ENCODE data around the gene TRAF5. TPM values are rescaled to one million over a fixed set of nuclear protein-coding genes. Genes with fewer than 3 reads are reported as not detected.

Gene TRAF5
- total RNA-seq, 2 experiments from 2014 or later = 40.6 to 42.5 TPM

DNA sequence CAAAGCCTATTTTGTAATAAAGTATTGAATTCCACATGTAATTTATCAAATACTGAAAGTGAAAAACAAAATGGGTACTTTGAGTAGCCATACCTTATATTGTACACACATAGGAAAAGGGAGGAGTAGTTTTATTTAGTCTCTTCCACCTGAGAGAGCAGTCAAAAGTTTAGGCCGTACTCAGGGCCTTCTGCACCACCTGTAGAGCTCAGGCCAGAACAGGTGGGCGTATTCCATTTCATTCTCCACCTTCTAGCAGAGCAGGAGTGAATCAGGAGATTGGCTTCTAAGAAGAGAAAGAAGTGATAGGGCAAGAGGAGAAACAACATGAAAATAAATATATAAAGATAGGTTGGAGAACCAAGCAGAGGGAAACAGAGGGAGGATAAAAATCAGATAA lies 44.0 kb downstream of the TRAF5 start:
- H3K27ac Mint-ChIP-seq = peak overlapping the region; percentile 62
- peaks cover 17% of the 10 kb centered on the region for H3K4me1 Mint-ChIP-seq (ENCODE audit: low read depth)
- no peak overlapping the region for H3K4me3 Mint-ChIP-seq
- no peaks in the 10 kb centered on the region for H3K9me3 Mint-ChIP-seq
- no peaks in the 10 kb centered on the region for H3K27me3 Mint-ChIP-seq
- peaks cover 35% of the 10 kb centered on the region for H3K36me3 Mint-ChIP-seq (ENCODE audit: low read depth)
- TF ChIP-seq, protein P1, sequence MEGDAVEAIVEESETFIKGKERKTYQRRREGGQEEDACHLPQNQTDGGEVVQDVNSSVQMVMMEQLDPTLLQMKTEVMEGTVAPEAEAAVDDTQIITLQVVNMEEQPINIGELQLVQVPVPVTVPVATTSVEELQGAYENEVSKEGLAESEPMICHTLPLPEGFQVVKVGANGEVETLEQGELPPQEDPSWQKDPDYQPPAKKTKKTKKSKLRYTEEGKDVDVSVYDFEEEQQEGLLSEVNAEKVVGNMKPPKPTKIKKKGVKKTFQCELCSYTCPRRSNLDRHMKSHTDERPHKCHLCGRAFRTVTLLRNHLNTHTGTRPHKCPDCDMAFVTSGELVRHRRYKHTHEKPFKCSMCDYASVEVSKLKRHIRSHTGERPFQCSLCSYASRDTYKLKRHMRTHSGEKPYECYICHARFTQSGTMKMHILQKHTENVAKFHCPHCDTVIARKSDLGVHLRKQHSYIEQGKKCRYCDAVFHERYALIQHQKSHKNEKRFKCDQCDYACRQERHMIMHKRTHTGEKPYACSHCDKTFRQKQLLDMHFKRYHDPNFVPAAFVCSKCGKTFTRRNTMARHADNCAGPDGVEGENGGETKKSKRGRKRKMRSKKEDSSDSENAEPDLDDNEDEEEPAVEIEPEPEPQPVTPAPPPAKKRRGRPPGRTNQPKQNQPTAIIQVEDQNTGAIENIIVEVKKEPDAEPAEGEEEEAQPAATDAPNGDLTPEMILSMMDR (IDR thresholded peaks at IDR 0.05) = no peak
- ATAC-seq = no peak
- ChIA-PET POLR2A (interaction anchor here (0.7 kb wide), 1 partner anchor 190 kb away, joined by 3 read pairs; no protein-coding TSS in a partner anchor), CTCF (interaction anchor here (1.3 kb wide), 1 partner anchor 19 kb away, joined by 3 read pairs; no protein-coding TSS in a partner anchor)
- no peak for DNase-seq
- intact Hi-C loops (cut with micrococcal nuclease) = no loop called here

DNA sequence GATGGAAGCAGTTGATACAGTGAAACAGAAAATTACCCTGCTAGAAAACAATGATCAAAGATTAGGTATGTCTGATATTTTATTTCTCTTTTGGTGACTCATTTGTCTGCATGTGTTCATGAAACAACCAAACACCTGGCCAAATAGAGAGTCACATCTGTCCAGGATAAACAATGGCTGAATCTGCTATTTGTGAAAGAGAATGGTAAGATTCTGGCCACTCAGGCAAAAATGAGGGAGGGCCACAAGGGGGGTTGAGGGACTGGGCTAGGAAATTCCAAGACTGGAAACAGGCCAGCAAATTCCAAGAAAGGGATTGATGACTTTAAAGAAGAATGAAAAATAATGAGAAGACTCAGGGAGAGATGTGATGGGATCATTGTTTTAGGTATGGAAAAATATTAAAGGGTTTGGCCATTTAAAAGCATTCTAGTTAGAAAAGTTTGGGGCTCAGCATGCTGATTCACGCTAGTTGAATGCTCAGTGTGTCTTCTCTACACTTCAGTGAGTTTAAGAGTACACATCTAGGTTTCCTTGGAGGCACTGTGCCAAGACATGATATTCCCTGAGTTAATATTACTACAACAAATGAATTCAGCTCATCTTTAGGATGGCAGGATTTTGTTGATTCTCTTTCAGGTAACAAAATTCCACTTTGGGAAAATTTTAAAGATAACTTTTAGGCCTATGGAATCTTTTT lies 44.9 kb downstream of the TRAF5 start:
- peak overlapping the region; percentile 71 for H3K27ac Mint-ChIP-seq
- TF ChIP-seq, protein P1 (IDR thresholded peaks at IDR 0.05) = no peak
- H3K27me3 Mint-ChIP-seq = no peaks in the 10 kb centered on the region
- H3K9me3 Mint-ChIP-seq = no peaks in the 10 kb centered on the region
- H3K36me3 Mint-ChIP-seq (ENCODE audit: low read depth) = peaks cover 37% of the 10 kb centered on the region
- DNase-seq (no peak), ATAC-seq (no peak)
- ChIA-PET POLR2A (no interaction called here), CTCF (interaction anchor here (0.9 to 1.3 kb wide), 2 partner anchors 20 to 143 kb away, joined by 3 to 4 read pairs; no protein-coding TSS in a partner anchor)
- intact Hi-C loops (cut with micrococcal nuclease) = no loop called here
- H3K4me1 Mint-ChIP-seq (ENCODE audit: low read depth) = peaks cover 22% of the 10 kb centered on the region
- H3K4me3 Mint-ChIP-seq = no peak overlapping the region

DNA sequence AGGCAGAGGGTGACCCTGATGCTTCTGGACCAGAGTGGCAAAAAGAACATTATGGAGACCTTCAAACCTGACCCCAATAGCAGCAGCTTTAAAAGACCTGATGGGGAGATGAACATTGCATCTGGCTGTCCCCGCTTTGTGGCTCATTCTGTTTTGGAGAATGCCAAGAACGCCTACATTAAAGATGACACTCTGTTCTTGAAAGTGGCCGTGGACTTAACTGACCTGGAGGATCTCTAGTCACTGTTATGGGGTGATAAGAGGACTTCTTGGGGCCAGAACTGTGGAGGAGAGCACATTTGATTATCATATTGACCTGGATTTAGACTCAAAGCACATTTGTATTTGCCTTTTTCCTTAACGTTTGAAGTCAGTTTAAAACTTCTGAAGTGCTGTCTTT lies 45.8 kb downstream of the TRAF5 start:
- CTCF ChIA-PET = interaction anchor here (0.9 kb wide), 1 partner anchor 142 kb away, joined by 4 read pairs; no protein-coding TSS in a partner anchor
- intact Hi-C loops (cut with micrococcal nuclease) = no loop called here
- H3K9me3 Mint-ChIP-seq = no peaks in the 10 kb centered on the region
- no peaks in the 10 kb centered on the region for H3K27me3 Mint-ChIP-seq
- DNase-seq = no peak
- H3K27ac Mint-ChIP-seq = peak overlapping the region; percentile 20
- POLR2A ChIA-PET = no interaction called here
- TF ChIP-seq, protein P1 (IDR thresholded peaks at IDR 0.05) = no peak
- H3K4me1 Mint-ChIP-seq (ENCODE audit: low read depth) = peaks cover 28% of the 10 kb centered on the region
- peaks cover 34% of the 10 kb centered on the region for H3K36me3 Mint-ChIP-seq (ENCODE audit: low read depth)
- no peak for ATAC-seq
- H3K4me3 Mint-ChIP-seq = no peak overlapping the region

DNA sequence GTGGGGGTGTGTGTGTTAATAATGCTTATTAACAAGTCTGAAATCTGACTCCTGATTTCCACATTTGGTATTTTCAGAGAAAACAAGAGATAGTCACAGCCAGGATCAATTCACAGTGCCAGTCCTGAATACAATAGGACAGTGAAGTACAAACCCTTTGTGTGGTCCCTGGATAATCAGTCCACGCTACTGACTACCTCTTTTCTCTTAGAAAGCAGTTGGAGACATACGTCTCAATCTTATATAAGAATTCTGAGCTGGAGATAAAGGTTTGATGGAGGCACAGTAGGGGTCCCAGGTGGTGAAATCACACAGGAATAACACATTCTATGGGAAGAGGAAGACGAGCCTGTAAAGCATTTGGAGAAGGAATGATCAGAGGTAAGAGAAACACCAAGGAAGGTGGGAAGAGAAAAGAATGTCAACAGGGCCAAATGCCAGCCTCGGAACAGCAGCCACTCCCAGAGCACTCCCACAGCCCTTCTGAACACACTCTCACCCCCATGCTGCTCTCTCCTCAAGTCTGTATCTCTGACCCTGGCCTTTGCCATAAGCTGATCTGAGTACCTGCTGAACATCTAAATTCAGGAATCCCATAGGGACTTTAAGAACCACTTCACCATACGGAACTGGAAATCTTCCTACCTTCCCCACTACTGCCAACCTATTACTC lies 48.6 kb downstream of the TRAF5 start:
- DNase-seq (no peak), ATAC-seq (no peak)
- H3K36me3 Mint-ChIP-seq (ENCODE audit: low read depth) = peaks cover 29% of the 10 kb centered on the region
- H3K27ac Mint-ChIP-seq = peak overlapping the region; percentile 14
- no peak overlapping the region for H3K4me3 Mint-ChIP-seq
- TF ChIP-seq, protein P1 (IDR thresholded peaks at IDR 0.05) = no peak
- H3K27me3 Mint-ChIP-seq = no peaks in the 10 kb centered on the region
- H3K9me3 Mint-ChIP-seq = no peaks in the 10 kb centered on the region
- intact Hi-C loops (cut with micrococcal nuclease) = no loop called here
- H3K4me1 Mint-ChIP-seq (ENCODE audit: low read depth) = peaks cover 39% of the 10 kb centered on the region
- CTCF ChIA-PET = interaction anchor here (0.7 kb wide), 1 partner anchor 10 kb away, joined by 3 read pairs; no protein-coding TSS in a partner anchor
- POLR2A ChIA-PET = interaction anchor here (1.0 kb wide), 1 partner anchor 40 kb away, joined by 4 read pairs; no protein-coding TSS in a partner anchor

DNA sequence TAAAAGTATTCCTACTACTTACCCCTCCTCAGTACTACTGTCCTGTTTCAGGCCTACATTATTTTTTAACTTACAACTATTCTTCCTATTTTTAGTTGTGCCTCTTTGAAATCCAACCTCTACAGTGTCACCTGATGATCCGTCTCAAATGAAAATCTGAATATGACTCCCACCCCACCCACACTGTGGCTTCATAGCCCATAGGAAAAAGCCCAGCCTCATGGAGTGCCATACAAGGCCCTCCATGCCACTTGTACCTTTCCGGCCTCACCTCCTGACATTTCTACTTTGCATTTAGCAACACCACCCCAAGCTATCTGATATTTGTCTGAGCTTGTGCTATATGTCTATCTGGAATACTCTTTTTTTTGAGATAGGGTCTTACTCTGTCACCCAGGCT lies 49.3 kb downstream of the TRAF5 start:
- ChIA-PET POLR2A (interaction anchor here (1.0 kb wide), 1 partner anchor 41 kb away, joined by 4 read pairs; no protein-coding TSS in a partner anchor), CTCF (no interaction called here)
- peaks cover 31% of the 10 kb centered on the region for H3K36me3 Mint-ChIP-seq (ENCODE audit: low read depth)

More for the DNA sequence above, 49.3 kb downstream of the TRAF5 start:
- DNase-seq (no peak), ATAC-seq (no peak)
- Mint-ChIP-seq H3K9me3 (no peaks in the 10 kb centered on the region), H3K4me3 (no peak overlapping the region), H3K4me1 (ENCODE audit: low read depth) (peaks cover 43% of the 10 kb centered on the region), H3K27ac (peak overlapping the region; percentile 14), H3K27me3 (no peaks in the 10 kb centered on the region)
- TF ChIP-seq, protein P1 (IDR thresholded peaks at IDR 0.05) = no peak
- intact Hi-C loops (cut with micrococcal nuclease) = no loop called here
